Skeletal muscle cell (primary cell): ENCODE measurements around the gene PKP3.
"Not testable (repeated sequence)": the region's sequence is repeated elsewhere in the genome, so short reads cannot be mapped to it uniquely, and the experiment has no call there.

Experiments used
- DNase-seq: peaks from one replicate; pipeline ENCODE4 v3.0.0-alpha.2; 2010; ENCODE audit warnings: low read depth
- H3K4me3 ChIP-seq: 2 replicates; pipeline ENCODE4 v1.5.1; 2011; ENCODE audit warnings: low read depth, mild to moderate bottlenecking, control low read depth, low read length, moderate library complexity

The PKP3 gene

GRCh38 chr11:390175-390574, 3.8 kb upstream of the PKP3 start:
- no peak for DNase-seq
- H3K4me3 ChIP-seq = no peak overlapping the region

GRCh38 chr11:391117-392017, 2.6 kb upstream of the PKP3 start:
- no peak for DNase-seq
- H3K4me3 ChIP-seq = no peak overlapping the region

DNA sequence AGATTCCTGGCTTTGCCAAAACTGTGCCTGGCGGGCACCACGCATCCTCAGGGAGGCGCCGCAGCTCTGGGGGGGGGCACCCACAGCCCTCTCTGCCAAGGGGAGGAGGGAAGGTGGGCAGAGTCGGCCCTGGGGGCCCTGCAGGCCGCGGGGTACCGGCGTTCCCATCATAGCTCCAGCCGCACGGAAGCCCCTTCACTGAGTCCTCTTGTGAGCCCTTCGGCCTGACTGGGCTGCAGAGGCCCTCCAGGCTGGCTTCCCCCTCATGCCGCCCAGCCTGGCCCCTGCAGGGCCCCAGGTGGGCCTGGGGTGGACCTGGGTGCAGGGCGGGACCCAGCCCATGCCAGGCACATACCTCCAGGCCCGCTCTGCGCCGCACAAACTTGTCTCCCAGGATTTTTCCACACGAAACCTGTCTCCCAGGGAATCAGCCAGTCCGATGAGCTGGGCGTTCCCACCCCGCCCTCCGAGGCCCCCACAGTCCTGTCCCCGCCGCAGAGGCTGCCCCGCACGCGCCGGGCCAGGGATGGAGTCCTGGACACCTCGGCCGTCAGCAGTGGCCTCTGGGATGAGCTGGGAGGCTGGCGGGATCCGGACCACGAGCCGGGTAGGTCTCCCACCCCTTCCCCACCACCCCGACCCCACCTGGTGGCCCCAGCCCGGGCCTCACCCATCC, 1.8 kb upstream of the PKP3 start:
- DNase-seq = no peak
- no peak overlapping the region for H3K4me3 ChIP-seq

DNA sequence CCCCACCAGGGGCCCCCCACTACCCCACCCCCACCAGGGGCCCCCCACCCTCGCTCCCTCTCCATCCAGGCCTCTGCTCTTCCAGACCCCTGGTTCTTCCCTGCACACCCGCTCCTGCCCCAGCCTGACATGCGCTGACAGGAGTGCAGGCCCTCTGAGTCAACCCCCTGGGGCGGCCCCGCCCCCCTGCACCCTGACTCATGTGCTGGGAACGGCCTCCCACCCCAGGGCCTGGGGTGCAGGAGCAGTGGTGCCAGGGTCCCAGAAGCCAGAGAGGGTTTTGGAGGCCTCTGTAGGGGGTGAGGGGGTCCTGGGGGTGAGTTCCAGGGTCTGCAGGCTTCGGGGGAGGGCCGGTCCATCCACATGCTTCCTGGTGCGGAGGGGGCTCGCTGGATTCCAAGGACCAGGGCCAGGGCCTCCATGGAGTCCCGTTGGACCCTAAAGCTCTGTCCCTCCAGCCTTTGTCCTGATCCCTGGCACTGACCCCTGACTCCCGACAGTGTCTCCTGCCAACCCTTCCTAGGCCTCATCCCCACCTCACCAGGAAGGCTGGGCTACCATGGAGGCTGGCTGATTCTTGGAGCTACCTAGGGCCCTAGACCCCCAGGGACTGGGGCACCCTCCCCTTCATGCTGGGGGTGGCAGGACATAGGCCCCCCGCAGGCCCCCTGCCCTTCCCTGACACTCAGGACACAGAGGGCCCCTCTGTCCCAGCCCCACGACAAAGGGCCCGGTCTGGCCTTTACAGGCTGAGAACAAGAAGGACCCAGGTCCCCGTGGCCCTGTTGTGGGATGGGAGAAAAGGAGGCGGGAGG, 583 bp upstream of the PKP3 start:
- no peak for DNase-seq
- H3K4me3 ChIP-seq = no peak overlapping the region

DNA sequence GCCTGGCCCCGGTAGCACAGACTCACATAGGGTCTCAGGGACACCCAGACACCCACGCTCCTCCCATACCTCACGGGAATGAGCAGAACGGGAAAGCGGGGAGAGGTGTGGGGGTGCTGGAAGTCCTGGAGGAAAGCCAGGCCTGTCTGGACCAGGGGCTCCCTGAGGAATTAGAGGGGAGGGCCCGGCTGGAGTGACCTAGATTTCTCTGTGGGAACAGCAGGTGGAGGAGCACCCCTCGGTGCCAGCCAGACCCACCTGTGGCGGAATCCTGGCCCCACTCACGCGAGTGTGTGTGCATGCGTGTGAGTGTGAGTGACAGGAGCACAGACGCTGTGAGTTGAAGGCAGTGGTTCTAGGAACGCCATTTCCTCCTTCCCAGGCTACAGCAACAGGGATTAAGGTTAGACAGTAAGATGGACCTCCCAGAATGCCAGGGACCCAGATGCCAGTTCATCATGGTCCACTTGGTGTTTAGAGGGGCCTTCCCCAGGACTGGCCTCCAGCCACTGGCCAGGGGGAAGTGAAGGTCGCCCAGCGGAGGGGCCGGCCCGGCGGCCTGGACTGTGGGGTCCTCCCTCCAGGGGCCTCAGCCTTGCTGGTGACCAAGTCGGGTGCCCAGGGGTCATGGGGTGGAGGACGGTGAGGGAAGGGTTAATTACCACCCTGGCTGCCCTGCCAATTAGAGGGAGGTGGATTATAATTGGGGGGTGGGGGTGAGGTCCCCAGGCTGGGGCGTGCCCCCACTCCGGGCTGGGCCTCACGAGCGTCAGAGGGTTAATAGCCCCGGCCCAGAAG, 1.0 kb downstream of the PKP3 start:
- H3K4me3 ChIP-seq = no peak overlapping the region
- no peak for DNase-seq

- DNase-seq = no peak
- H3K4me3 ChIP-seq = no peak overlapping the region
Measured at GRCh38 chr11:395866-396265, 1.9 kb downstream of the PKP3 start.

GRCh38 chr11:396511-396947, 2.5 kb downstream of the PKP3 start:
- no peak for DNase-seq
- peak overlapping the region; percentile 34 for H3K4me3 ChIP-seq

- no peak for DNase-seq
- peak overlapping the region; percentile 34 for H3K4me3 ChIP-seq
Measured at GRCh38 chr11:396948-397548, 3.0 kb downstream of the PKP3 start.

DNA sequence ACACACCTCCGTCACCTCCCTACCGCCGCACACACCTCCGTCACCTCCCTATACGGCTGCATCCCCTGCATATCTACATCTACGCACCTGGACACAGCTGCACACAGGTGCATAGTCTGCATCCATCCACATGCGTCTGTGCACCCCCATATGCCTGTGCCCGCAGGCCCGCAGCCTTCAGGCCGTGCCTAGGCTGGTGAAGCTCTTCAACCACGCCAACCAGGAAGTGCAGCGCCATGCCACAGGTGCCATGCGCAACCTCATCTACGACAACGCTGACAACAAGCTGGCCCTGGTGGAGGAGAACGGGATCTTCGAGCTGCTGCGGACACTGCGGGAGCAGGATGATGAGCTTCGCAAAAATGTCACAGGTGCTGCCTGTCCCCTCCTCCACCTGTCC, 4.8 kb downstream of the PKP3 start:
- DNase-seq = no peak
- H3K4me3 ChIP-seq = no peak overlapping the region

- H3K4me3 ChIP-seq = no peak overlapping the region
- DNase-seq = no peak
Measured at GRCh38 chr11:399731-400211, 5.8 kb downstream of the PKP3 start.

GRCh38 chr11:400241-400689, 6.3 kb downstream of the PKP3 start:
- H3K4me3 ChIP-seq = no peak overlapping the region
- no peak for DNase-seq

- DNase-seq, H3K4me3 ChIP-seq: not testable (repeated sequence)
Measured at GRCh38 chr11:401196-401595, 7.2 kb downstream of the PKP3 start.

DNA sequence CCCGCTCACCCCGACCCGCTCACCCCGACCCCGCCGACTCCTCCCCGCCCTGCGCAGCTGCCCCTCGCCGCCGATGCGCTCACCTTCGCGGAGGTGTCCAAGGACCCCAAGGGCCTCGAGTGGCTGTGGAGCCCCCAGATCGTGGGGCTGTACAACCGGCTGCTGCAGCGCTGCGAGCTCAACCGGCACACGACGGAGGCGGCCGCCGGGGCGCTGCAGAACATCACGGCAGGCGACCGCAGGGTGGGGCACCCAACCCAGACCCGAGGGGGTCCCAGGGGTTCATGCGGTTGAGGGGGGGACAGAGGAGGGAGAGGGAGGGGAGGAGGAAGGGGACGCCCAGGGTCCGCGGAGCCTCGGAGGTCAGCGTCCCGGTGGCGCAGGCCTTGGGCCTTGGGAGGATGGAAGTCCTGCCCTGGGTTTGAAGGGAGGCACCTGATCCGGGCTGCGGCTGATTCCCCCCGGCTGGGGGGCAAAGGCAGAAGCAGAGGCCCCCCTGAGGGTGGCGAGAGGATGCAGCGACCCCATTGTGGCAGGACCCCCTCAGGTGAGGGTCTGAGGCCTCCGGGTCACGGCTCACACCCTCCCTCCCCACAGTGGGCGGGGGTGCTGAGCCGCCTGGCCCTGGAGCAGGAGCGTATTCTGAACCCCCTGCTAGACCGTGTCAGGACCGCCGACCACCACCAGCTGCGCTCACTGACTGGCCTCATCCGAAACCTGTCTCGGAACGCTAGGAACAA, 9.2 kb downstream of the PKP3 start:
- DNase-seq = no peak
- H3K4me3 ChIP-seq = no peak overlapping the region

DNA sequence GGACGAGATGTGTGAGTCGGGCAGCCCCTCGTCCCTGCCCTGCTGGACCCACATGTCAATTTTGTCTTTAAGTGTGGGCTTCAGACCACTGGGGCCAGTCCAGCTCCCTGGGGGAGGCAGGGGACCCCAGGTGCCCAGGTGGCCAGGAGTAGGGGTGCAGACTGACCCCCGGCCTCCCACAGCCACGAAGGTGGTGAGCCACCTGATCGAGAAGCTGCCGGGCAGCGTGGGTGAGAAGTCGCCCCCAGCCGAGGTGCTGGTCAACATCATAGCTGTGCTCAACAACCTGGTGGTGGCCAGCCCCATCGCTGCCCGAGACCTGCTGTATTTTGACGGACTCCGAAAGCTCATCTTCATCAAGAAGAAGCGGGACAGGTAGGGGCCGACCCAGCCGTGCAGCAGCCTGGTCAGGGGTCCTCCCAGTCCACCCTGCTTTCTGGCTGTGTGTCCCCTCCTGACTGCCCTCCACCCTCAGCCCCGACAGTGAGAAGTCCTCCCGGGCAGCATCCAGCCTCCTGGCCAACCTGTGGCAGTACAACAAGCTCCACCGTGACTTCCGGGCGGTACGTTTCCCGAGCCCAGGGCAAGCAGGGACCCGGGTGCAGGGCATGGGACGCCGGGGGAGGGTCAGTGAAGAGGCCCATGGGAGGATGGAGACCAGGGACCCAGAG, 9.9 kb downstream of the PKP3 start:
- no peak overlapping the region for H3K4me3 ChIP-seq
- no peak for DNase-seq

DNA sequence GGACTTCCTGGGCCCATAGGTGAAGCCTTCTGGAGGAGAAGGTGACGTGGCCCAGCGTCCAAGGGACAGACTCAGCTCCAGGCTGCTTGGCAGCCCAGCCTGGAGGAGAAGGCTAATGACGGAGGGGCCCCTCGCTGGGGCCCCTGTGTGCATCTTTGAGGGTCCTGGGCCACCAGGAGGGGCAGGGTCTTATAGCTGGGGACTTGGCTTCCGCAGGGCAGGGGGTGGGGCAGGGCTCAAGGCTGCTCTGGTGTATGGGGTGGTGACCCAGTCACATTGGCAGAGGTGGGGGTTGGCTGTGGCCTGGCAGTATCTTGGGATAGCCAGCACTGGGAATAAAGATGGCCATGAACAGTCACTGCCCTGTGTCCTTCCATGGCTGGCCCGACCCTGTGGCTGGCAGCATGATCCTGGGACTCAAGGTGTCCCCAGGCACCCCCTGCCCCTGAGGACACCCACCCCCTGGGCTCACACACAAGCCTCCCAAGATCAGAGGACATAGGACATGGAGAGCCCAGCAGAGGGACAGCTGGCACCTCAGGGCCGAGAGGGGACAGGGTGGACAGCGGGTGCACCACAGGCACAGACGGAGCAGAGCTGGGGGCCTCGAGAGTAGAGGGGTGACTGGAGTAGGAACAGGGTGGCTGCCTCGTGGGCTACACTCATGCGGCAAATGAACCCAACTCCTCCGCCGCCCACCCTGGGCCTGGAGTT, 10.7 kb downstream of the PKP3 start:
- no peak overlapping the region for H3K4me3 ChIP-seq
- DNase-seq = no peak

GRCh38 chr11:405323-405953, 11.4 kb downstream of the PKP3 start:
- DNase-seq = no peak
- no peak overlapping the region for H3K4me3 ChIP-seq
